Measurements from ENCODE around the gene SULT1A2. TPM values are rescaled to one million over a fixed set of nuclear protein-coding genes. Genes with fewer than 3 reads are reported as not detected.
"Not testable (repeated sequence)": the region's sequence is repeated elsewhere in the genome, so short reads cannot be mapped to it uniquely, and the experiment has no call there.

The SULT1A2 gene
- total and polyA plus RNA-seq, 2 of the 8 experiments (the other 6 are each of a cell fraction or from before 2014, with no cell fraction given): 0.29 to 0.35 TPM

DNA sequence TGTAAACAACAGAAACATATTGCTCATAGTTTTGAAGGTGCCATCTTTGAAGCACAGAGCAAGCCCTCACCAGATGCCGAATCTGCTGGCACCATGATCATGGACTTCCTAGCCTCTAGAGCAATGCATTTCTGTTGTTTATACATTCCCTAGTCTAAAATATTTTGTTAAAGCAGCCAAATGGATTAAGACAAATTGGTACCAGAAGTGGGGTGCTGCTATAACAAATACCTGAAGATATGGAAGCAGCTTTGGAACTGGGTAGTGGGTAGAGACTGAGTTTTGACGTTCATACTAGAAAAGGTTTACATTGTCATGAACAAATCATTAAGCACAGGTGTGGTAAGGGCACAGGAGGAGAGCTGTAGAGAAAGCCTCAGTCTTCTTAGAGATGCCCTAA lies 29.6 kb downstream of the SULT1A2 start (continued):
- TF ChIP-seq TAF1 (IDR thresholded peaks at IDR 0.05; ENCODE audit: low read depth, low read length) (no peak), CEBPB (IDR thresholded peaks at IDR 0.05; ENCODE audit: low read depth, low read length) (no peak), EZH2 (IDR thresholded peaks at IDR 0.05; ENCODE audit: low read depth, low read length, severe bottlenecking) (no peak), NANOG (IDR thresholded peaks at IDR 0.05; ENCODE audit: insufficient read depth, low read depth, low read length, poor library complexity, severe bottlenecking) (no peak), POLR2AphosphoS5 (IDR thresholded peaks at IDR 0.05; ENCODE audit: low read depth, low read length) (no peak), ASH2L (IDR thresholded peaks at IDR 0.05; ENCODE audit: low read length) (no peak), CBX5 (IDR thresholded peaks at IDR 0.05; ENCODE audit: low read depth, low read length) (no peak), JUND (IDR thresholded peaks at IDR 0.05; ENCODE audit: low read length) (no peak)
- TF ChIP-seq, protein P1, sequence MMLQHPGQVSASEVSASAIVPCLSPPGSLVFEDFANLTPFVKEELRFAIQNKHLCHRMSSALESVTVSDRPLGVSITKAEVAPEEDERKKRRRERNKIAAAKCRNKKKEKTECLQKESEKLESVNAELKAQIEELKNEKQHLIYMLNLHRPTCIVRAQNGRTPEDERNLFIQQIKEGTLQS (IDR thresholded peaks at IDR 0.05; ENCODE audit: insufficient read depth, low read depth, low read length): no peak

DNA sequence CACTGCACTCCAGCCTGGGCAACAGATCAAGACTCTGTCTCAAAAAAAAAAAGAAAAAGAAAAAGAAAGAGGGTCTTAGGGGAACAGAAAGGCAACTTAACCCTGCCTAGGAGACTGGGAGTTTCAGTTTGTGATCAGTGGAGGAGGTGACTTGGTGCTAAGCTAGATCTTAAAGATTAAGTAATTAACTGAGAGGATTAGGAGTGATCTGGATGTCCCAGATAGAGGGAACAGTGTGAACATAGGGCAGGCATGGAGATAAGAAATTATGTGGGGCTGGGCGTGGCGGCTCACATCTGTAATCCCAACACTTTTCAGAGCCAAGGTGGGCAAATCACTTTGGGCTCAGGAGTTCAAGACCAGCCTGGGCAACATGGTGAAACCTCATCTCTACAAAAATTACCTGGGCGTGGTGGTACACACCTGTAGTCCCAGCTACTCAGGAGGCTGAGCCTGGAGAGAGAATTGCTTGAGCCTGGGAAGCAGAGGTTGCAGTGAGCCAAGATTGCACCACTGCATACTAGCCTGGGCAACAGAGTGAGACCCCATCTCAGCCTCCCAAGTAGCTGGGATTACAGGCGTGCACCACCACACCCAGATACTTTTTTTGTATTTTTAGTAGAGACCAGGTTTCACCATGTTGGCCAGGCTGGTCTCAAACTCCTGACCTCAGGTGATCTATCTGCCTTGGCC lies 30.5 kb downstream of the SULT1A2 start:
- H4K20me1 ChIP-seq (replicated peaks in 1 of 2; ENCODE audit: control insufficient read depth in 1 of 2, insufficient read depth in 2 of 2, low read length in 2 of 2); H2BK5ac ChIP-seq (ENCODE audit: low read depth, low read length); DNase-seq (ENCODE audit: low read depth in 1 of 2, low spot score in 2 of 2); H4K5ac ChIP-seq (ENCODE audit: insufficient read length, low read depth, low read length); H3K4me1 ChIP-seq (replicated peaks in 1 of 4; ENCODE audit: control insufficient read depth in 3 of 4, insufficient read depth in 4 of 4, low read length in 3 of 4); H3K9ac ChIP-seq (replicated peaks in 1 of 4; ENCODE audit: extremely low read depth in 1 of 4, low read depth in 3 of 4, low read length in 3 of 4); H3K4me2 ChIP-seq (ENCODE audit: insufficient read depth in 1 of 2, low read depth in 2 of 2, low read length in 2 of 2); H3K23ac ChIP-seq (ENCODE audit: insufficient read length); H3K56ac ChIP-seq (replicated peaks; ENCODE audit: insufficient read length, low read depth, low read length); H4K91ac ChIP-seq (replicated peaks; ENCODE audit: insufficient read length, low read length); H3K18ac ChIP-seq (ENCODE audit: extremely low read depth, low read length); H3K79me2 ChIP-seq (ENCODE audit: control insufficient read depth in 1 of 2, insufficient read depth in 2 of 2, low read length in 2 of 2); H3K27me3 ChIP-seq (replicated peaks in 1 of 4; ENCODE audit: control insufficient read depth in 3 of 4, extremely low read depth in 1 of 4, insufficient read depth in 3 of 4, low read length in 3 of 4); H2BK15ac ChIP-seq (ENCODE audit: low read length); H3K4ac ChIP-seq (replicated peaks; ENCODE audit: insufficient read length, low read depth, low read length); FAIRE-seq; H3K9me3 ChIP-seq (ENCODE audit: insufficient read depth in 2 of 2, low read depth in 1 of 2, low read length in 1 of 2); H3K4me3 ChIP-seq (ENCODE audit: extremely low read depth in 1 of 4, insufficient read depth in 2 of 4, low read depth in 3 of 4, low read length in 4 of 4); H4K8ac ChIP-seq (ENCODE audit: extremely low read depth, insufficient read depth, low read length); H2BK120ac ChIP-seq (replicated peaks; ENCODE audit: low read depth, low read length); H2AFZ ChIP-seq (ENCODE audit: low read length); H3K23me2 ChIP-seq (ENCODE audit: low read depth, low read length); H3K79me1 ChIP-seq (ENCODE audit: low read depth, low read length); H3K14ac ChIP-seq (ENCODE audit: insufficient read length); H2BK20ac ChIP-seq (ENCODE audit: low read length); POLR2A ChIA-PET (ENCODE audit: partially characterized antibody); H2AK5ac ChIP-seq (ENCODE audit: low read depth, low read length); H2BK12ac ChIP-seq (ENCODE audit: low read depth, low read length); H3K36me3 ChIP-seq (ENCODE audit: control insufficient read depth in 2 of 4, insufficient read depth in 4 of 4, low read length in 3 of 4); H3K27ac ChIP-seq (ENCODE audit: low read depth, low read length): not testable (repeated sequence)
- 91% methylated on average over 4 of the region's 4 CpGs; no CpG with 5 or more reads in 1 of the 2 experiments for WGBS, 2 experiments (ENCODE audit: extremely low coverage in 1 of 2, insufficient coverage in 1 of 2, insufficient read length in 1 of 2, insufficient replicate concordance in 2 of 2, low coverage in 1 of 2, low lambda C conversion rate in 2 of 2, missing lambda C conversion rate in 1 of 2)
- CTCF ChIA-PET (ENCODE audit: partially characterized antibody): interaction anchor here (0.6 kb wide), 1 partner anchor 24 kb away, joined by 3 read pairs; no protein-coding TSS in a partner anchor

Measured in H1 (cell line).